Neuronal stem cell (in vitro differentiated cells): ENCODE measurements around the gene TSPAN15.
A peak's percentile ranks its signal among the peaks of the same experiment; 100 is the strongest.

Experiments used
- DNase-seq: peaks from one replicate; pipeline ENCODE4 v3.0.0-alpha.2; 2013; ENCODE audit warnings: low spot score
- H2AFZ ChIP-seq: one replicate; pipeline ENCODE4 v1.6.1; 2013; ENCODE audit warnings: mild to moderate bottlenecking, low read length, inconsistent platforms
- H2AK5ac ChIP-seq: 2 replicates; pipeline ENCODE4 v1.6.1; 2013; ENCODE audit warnings: low read depth, mild to moderate bottlenecking, inconsistent platforms, low read length, moderate library complexity, mixed read lengths
- H2BK120ac ChIP-seq: 2 replicates; pipeline ENCODE4 v1.6.1; 2013; ENCODE audit warnings: low read depth, mild to moderate bottlenecking, inconsistent platforms, low read length, moderate library complexity, mixed read lengths
- H2BK12ac ChIP-seq: one replicate; pipeline ENCODE4 v1.6.1; 2013; ENCODE audit warnings: low read length, inconsistent platforms
- H2BK15ac ChIP-seq: 2 replicates; pipeline ENCODE4 v1.6.1; 2013; ENCODE audit warnings: mild to moderate bottlenecking, low read length, inconsistent platforms, mixed read lengths
- H2BK5ac ChIP-seq: one replicate; pipeline ENCODE4 v1.6.1; 2013; ENCODE audit warnings: inconsistent platforms, mild to moderate bottlenecking, low read length, moderate library complexity
- H3K14ac ChIP-seq: one replicate; pipeline ENCODE4 v1.6.1; 2013; ENCODE audit warnings: low read length, inconsistent platforms
- H3K18ac ChIP-seq: 2 replicates; pipeline ENCODE4 v1.6.1; 2013; ENCODE audit warnings: low read length, inconsistent platforms
- H3K23ac ChIP-seq: 2 replicates; pipeline ENCODE4 v1.6.1; 2013; ENCODE audit warnings: low read depth, mild to moderate bottlenecking, mixed read lengths, low read length, inconsistent platforms; ENCODE audit not compliant: poor library complexity
- H3K27ac ChIP-seq: replicated peaks from 3 replicates; pipeline ENCODE4 v1.5.1; 2013; ENCODE audit warnings: low read length, inconsistent platforms
- H3K27me3 ChIP-seq, 3 experiments: 2 replicates each; pipeline ENCODE4 v1.6.1; 2013; ENCODE audit warnings: low read length in 3 of 3, mild to moderate bottlenecking in 2 of 3, inconsistent platforms in 1 of 3, low read depth in 1 of 3, mixed read lengths in 1 of 3, moderate library complexity in 1 of 3; ENCODE audit not compliant: control insufficient read depth in 3 of 3, insufficient read depth in 3 of 3
- H3K36me3 ChIP-seq, 2 donors: replicated peaks in 1 of 2; 2 replicates each; pipeline ENCODE4 v1.6.1; 2013; ENCODE audit warnings: low read length in 2 of 2; ENCODE audit not compliant: control insufficient read depth in 2 of 2, insufficient read depth in 2 of 2
- H3K4ac ChIP-seq: 2 replicates; pipeline ENCODE4 v1.6.1; 2013; ENCODE audit warnings: inconsistent platforms, mild to moderate bottlenecking, low read length, moderate library complexity
- H3K4me1 ChIP-seq, 2 donors: 1 replicate in 1 of 2; 2 replicates in 1 of 2; pipeline ENCODE4 v1.6.1; 2013; ENCODE audit warnings: low read length in 2 of 2, low read depth in 1 of 2; ENCODE audit not compliant: control insufficient read depth in 2 of 2, insufficient read depth in 1 of 2
- H3K4me2 ChIP-seq: one replicate; pipeline ENCODE4 v1.6.1; 2013; ENCODE audit warnings: mild to moderate bottlenecking, low read length, inconsistent platforms; ENCODE audit not compliant: insufficient read depth, poor library complexity, severe bottlenecking
- H3K4me3 ChIP-seq, 2 donors: 2 replicates each; pipeline ENCODE4 v1.5.1; 2013; ENCODE audit warnings: low read length in 2 of 2, mild to moderate bottlenecking in 2 of 2, inconsistent platforms in 1 of 2, moderate library complexity in 1 of 2
- H3K79me1 ChIP-seq: one replicate; pipeline ENCODE4 v1.6.1; 2013; ENCODE audit warnings: low read depth, mild to moderate bottlenecking, inconsistent platforms, low read length, moderate library complexity
- H3K9ac ChIP-seq: one replicate; pipeline ENCODE4 v1.6.1; 2013; ENCODE audit warnings: mild to moderate bottlenecking, low read depth, low read length, inconsistent platforms; ENCODE audit not compliant: poor library complexity
- H3K9me3 ChIP-seq, 2 donors: replicated peaks in 1 of 2; 2 replicates each; pipeline versions ENCODE3 to v1.6.1; 2013; ENCODE audit warnings: low read length in 2 of 2, mild to moderate bottlenecking in 2 of 2, inconsistent platforms in 1 of 2, low read depth in 1 of 2, mixed read lengths in 1 of 2, moderate library complexity in 1 of 2; ENCODE audit not compliant: control insufficient read depth in 2 of 2, insufficient read depth in 1 of 2
- H4K8ac ChIP-seq: one replicate; pipeline ENCODE4 v1.6.1; 2013; ENCODE audit warnings: low read depth, mild to moderate bottlenecking, inconsistent platforms, low read length, moderate library complexity
- H4K91ac ChIP-seq: one replicate; pipeline ENCODE4 v1.6.1; 2013; ENCODE audit warnings: low read length, low read depth, mild to moderate bottlenecking, inconsistent platforms; ENCODE audit not compliant: poor library complexity
- WGBS, 2 donors: extraction: QIAGEN DNeasy Blood & Tissue Kit; methylation state at CpG; one replicate each; pipeline ENCODE4 v1.1.7; 2013; ENCODE audit warnings: missing lambda C conversion rate in 2 of 2, mixed read lengths in 1 of 2; ENCODE audit not compliant: insufficient read length in 2 of 2, insufficient replicate concordance in 1 of 2; ENCODE audit errors: extremely low coverage in 2 of 2; 5-methylcytosine and 5-hydroxymethylcytosine counted together

The TSPAN15 gene

DNA sequence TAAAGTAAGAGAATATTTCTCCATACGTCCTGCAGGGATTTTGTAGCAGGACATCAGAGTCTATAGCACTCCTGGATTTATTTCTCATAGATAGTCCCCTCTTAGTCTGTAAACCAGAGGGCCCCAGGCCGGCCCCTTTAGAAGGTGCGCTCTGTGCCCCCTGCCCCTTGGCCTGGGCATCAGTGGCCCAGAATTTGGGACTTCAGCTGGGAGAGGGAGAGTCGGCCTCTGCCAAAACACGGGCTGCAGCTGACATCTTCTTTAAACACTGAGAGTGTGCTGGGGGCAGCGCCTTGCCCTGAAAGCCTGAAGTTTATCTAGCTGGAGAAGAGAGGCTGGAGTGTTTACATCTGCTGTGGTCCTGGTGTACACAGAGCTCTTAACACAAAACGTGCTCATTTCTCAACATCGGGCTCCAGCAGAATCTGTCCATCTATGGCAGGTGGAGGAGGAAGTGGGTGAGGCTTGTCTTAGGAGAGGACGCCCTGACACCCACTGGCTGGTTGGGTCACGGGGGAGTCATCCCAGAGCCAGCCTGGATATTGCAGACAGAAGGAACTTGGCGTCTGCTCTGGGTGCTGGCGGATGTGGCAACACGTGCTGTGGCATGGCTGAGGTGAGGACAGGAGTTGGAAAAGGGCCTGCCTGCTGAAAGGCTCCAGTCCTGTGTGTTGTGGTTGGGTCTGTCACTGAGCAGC is 29.5 kb upstream of the TSPAN15 start:
- H2BK12ac ChIP-seq, result no peak overlapping the region
- H3K27ac ChIP-seq, result no peak overlapping the region
- no peak overlapping the region for H3K4me3 ChIP-seq
- H2BK120ac ChIP-seq, result no peak overlapping the region
- no peak overlapping the region for H3K23ac ChIP-seq
- no peak for DNase-seq
- no peaks in the 10 kb centered on the region for H3K4me1 ChIP-seq
- no peaks in the 10 kb centered on the region for H3K36me3 ChIP-seq
- H4K8ac ChIP-seq, result no peak overlapping the region
- no peak overlapping the region for H2AK5ac ChIP-seq
- H4K91ac ChIP-seq, result no peak overlapping the region
- H3K9ac ChIP-seq, result no peak overlapping the region
- H2BK15ac ChIP-seq, result no peak overlapping the region
- WGBS, 2 donors, result no CpG with 5 or more reads among the region's 13 CpGs
- H3K27me3 ChIP-seq, result peaks cover 0 to 14% (median 0%) of the 10 kb centered on the region in 3 experiments
- no peaks in the 10 kb centered on the region for H3K9me3 ChIP-seq
- H2BK5ac ChIP-seq, result no peak overlapping the region
- H3K4me2 ChIP-seq, result no peak overlapping the region
- no peak overlapping the region for H2AFZ ChIP-seq
- H3K14ac ChIP-seq, result no peak overlapping the region
- H3K79me1 ChIP-seq, result no peaks in the 10 kb centered on the region
- no peak overlapping the region for H3K18ac ChIP-seq
- no peak overlapping the region for H3K4ac ChIP-seq

DNA sequence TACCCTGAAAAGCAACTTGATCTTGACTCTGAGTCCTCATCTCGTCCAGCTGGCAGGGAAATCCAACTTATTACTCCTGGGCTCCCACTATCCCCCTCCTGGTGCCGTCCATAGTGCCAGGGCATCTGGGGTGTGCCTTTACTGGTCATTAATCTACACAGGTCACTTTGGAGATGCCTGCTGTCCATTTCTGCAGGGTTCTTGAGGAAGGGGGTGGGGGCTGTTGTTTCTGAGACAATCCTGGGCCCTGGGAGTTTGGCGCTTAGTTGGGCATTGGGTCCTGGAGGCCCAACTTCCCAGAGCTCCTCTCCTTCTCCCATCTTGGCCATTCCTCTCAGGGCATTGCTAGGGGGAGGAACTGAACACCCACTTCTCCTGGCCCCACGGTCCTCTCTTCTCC is 28.6 kb upstream of the TSPAN15 start:
- Histone ChIP-seq H3K18ac (no peak overlapping the region), H3K4ac (peak overlapping the region; percentile 24), H3K4me1 (no peaks in the 10 kb centered on the region), H3K9ac (no peak overlapping the region), H3K27ac (no peak overlapping the region), H2BK12ac (no peak overlapping the region), H3K79me1 (no peaks in the 10 kb centered on the region), H2BK5ac (no peak overlapping the region), H3K27me3 (peaks cover 0 to 14% (median 0%) of the 10 kb centered on the region in 3 experiments), H2BK15ac (peak overlapping the region; percentile 10), H2AK5ac (no peak overlapping the region), H4K8ac (no peak overlapping the region), H3K14ac (no peak overlapping the region), H3K9me3 (no peaks in the 10 kb centered on the region), H4K91ac (no peak overlapping the region), H2AFZ (no peak overlapping the region), H3K4me2 (no peak overlapping the region), H3K23ac (no peak overlapping the region), H3K4me3 (no peak overlapping the region), H2BK120ac (no peak overlapping the region), H3K36me3 (no peaks in the 10 kb centered on the region)
- WGBS, 2 donors, result no CpG with 5 or more reads among the region's 4 CpGs
- DNase-seq, result no peak

DNA sequence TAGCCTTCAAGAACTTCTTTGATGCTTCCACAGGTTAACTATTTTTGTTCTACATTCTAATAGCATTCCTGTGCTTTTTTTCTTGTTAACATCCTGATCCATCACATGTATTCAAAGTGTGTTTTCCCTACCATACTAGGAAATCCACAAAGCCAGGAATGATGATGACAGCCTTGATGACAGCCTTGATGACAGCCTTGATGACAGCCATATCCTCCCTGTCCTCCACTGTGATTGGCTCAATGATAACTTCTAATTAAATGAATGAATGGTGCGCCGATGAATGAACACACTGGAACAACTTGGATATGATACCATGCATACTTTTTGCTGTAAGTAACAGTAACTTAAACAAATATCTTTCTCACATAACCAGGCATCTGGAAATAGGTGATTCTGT is 26.2 kb upstream of the TSPAN15 start:
- no peak overlapping the region for H4K91ac ChIP-seq
- WGBS, 2 donors, result no CpG with 5 or more reads among the region's 2 CpGs

DNA sequence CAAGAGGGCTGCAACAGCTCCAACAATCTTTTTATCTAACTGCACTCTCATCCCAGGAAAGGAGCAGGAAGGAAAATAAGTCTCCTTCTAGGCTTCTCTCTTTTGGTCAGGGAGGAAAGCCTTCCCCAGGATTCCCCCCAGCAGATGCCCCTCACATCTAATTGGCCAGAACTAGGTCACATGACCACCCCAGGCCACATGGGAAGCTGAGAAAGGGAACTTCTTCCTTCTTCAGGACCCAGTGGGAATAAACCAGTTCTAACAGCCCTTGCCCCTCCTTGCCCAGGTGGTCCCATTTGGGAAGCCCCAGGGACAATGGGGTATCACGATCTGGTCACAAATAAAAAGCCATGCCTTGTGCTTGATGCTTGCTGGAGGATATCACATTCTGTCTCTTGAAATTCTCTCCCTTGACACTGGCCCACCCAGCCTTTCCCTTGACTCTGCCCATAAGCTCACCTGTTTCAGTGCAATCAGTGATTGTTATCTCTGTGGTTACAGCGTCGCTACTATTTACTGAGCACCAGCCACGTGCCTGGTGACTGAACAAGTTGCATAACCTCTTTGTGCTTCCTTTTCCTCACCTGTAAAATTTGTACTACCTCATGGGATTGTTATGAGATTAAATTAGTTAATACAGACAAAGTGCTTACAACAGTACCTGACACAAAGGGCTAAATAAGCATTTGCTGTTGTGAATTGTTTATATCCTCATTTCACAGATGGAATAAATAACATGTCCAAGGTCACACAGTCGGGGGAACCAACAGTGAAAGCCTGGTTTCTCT is 25.6 kb upstream of the TSPAN15 start:
- Histone ChIP-seq H2BK5ac (no peak overlapping the region), H3K4me2 (no peak overlapping the region), H3K36me3 (no peaks in the 10 kb centered on the region), H2AK5ac (no peak overlapping the region), H2BK12ac (no peak overlapping the region), H2BK120ac (no peak overlapping the region), H3K18ac (no peak overlapping the region), H3K23ac (no peak overlapping the region), H3K79me1 (no peaks in the 10 kb centered on the region), H2BK15ac (no peak overlapping the region), H3K27me3 (peaks cover 0 to 5% (median 0%) of the 10 kb centered on the region in 3 experiments), H2AFZ (no peak overlapping the region), H3K4me3 (no peak overlapping the region), H4K91ac (no peak overlapping the region), H3K9ac (no peak overlapping the region), H3K27ac (no peak overlapping the region), H3K9me3 (no peaks in the 10 kb centered on the region), H4K8ac (no peak overlapping the region), H3K4ac (no peak overlapping the region), H3K14ac (no peak overlapping the region), H3K4me1 (no peaks in the 10 kb centered on the region)
- no CpG with 5 or more reads among the region's 5 CpGs for WGBS, 2 donors
- no peak for DNase-seq

More for the DNA sequence above, 26.2 kb upstream of the TSPAN15 start:
- no peak overlapping the region for H3K27ac ChIP-seq
- H3K9ac ChIP-seq, result no peak overlapping the region
- no peak overlapping the region for H3K4me3 ChIP-seq
- no peaks in the 10 kb centered on the region for H3K36me3 ChIP-seq
- no peaks in the 10 kb centered on the region for H3K79me1 ChIP-seq
- no peak overlapping the region for H2AFZ ChIP-seq
- no peak overlapping the region for H3K18ac ChIP-seq
- H2AK5ac ChIP-seq, result no peak overlapping the region
- no peak overlapping the region for H2BK12ac ChIP-seq
- H2BK15ac ChIP-seq, result no peak overlapping the region
- H3K9me3 ChIP-seq, result no peaks in the 10 kb centered on the region
- H3K4ac ChIP-seq, result no peak overlapping the region
- no peaks in the 10 kb centered on the region for H3K4me1 ChIP-seq
- H3K14ac ChIP-seq, result no peak overlapping the region
- no peak overlapping the region for H2BK120ac ChIP-seq
- no peak overlapping the region for H4K8ac ChIP-seq
- no peak overlapping the region for H2BK5ac ChIP-seq
- no peak overlapping the region for H3K4me2 ChIP-seq
- no peak overlapping the region for H3K23ac ChIP-seq
- DNase-seq, result no peak
- peaks cover 0 to 6% (median 0%) of the 10 kb centered on the region in 3 experiments for H3K27me3 ChIP-seq
